Fibroblast of villous mesenchyme (primary cell): ENCODE measurements around the gene HSDL1. TPM values are rescaled to one million over a fixed set of nuclear protein-coding genes. Genes with fewer than 3 reads are reported as not detected.

Source experiments
- DNase-seq: peaks from one replicate; pipeline ENCODE4 v3.0.0-alpha.2; 2010; ENCODE audit warnings: low read depth
- H3K4me3 ChIP-seq: 2 replicates; pipeline ENCODE4 v1.5.1; 2011; ENCODE audit warnings: low read depth, mild to moderate bottlenecking, low read length
- CTCF ChIP-seq: IDR thresholded peaks from 2 replicates; pipeline ENCODE4 v1.5.1; 2012; ENCODE audit warnings: low read depth, mild to moderate bottlenecking, low read length; ENCODE audit not compliant: insufficient read depth
- total RNA-seq: library from RNA; depleted of rRNA; stranded (reverse); fragments of >200 nt; gene quantifications from 2 replicates; pipeline ENCODE4 v1.2.3, GENCODE V29; 2012

HSDL1 gene
- total RNA-seq, 1 donor: 29.8 TPM

DNA sequence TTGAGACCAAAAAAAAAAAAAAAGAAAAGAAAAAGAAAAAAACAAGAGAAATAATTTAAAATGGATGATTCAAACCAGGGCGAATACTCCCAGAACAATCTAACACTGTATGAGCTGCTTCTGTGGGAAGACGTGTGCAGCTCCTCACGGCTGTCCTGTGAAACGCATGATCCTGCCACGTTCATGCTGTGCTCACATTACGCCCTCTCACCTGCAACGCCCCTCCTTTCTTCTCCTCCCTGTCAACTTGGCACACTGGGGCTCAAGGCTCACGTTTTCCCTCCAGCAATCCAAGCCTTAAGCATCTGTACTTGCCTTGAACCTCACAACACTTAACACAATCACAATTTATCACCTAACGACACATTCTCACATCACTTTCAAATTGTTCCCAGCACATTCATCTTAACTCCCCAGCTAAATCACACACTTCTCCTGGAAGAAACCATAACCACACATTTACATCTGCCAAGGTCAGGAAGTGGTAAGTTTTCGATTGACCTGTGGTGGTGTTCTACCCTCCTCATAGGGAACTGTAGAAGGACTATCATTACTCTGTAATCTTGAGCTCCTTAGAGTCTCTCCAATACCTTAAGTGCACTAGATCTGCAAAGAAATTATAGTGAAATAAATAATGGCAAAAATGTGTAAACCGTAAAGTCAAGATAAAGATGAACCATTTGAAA, 57.4 kb downstream of the HSDL1 start:
- H3K4me3 ChIP-seq: no peak overlapping the region
- TF ChIP-seq CTCF: no peak
- DNase-seq: no peak

DNA sequence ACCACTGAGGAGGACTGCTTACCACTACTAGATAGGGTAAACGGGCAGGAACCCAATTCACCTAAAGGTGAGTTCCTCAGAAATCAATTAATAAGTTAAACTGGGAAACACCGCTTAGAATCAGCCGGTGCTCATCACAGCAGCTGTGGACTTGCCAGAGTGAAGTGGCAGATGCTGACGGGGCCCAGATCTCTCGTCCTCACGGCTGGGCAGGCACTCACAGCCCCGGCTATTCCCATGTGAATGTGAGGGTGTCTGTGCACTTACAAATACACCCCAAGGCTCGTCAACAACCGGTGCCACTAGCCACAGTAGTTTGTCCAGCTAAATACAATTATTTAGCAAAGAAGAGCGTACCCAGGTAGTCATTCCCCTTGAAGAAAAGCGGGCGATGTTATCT, 58.0 kb downstream of the HSDL1 start:
- no peak overlapping the region for H3K4me3 ChIP-seq
- no peak for TF ChIP-seq CTCF
- no peak for DNase-seq

DNA sequence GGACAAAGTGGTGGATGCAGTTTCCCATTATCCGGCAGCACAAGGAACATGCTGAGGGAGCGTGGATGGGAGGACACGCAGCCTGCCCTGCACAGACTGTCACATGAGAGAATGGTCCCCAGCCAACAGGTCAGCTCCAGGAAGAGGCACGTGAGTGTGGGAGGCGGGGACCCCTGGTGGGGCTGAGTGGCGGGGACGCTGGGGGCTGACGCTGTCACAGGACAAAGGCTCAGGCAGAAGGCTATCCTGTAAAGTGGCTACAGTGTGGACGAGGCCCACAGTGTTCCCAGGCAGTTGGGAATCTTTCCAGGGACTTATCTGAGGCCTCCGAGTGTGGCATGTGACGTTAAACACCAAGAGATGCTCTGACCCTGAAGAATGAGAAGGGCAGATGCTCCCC, 58.6 kb downstream of the HSDL1 start:
- no peak for DNase-seq
- H3K4me3 ChIP-seq: no peak overlapping the region
- no peak for TF ChIP-seq CTCF

DNA sequence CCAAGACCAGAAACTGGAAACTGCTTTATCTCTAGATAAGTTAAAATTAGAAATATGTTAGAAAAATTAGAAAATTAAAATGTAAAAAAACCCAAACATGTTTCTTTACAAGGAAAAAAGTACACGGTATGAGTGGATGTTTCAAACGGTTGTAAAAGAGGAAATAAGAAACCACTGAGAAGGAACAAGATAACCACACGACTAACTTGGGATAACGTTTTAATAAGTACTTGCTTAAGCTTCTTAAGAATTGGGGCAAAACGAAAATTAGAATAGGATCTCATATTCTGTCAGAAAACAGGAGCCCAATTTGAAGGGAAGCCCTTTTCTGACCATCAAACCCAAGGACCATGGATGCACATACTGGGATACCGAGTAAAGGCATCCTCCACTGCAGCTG, 59.2 kb downstream of the HSDL1 start:
- no peak overlapping the region for H3K4me3 ChIP-seq
- DNase-seq: no peak
- no peak for TF ChIP-seq CTCF

GRCh38 chr16:84085271-84085667, 59.7 kb downstream of the HSDL1 start:
- no peak overlapping the region for H3K4me3 ChIP-seq
- DNase-seq: no peak
- TF ChIP-seq CTCF: no peak

DNA sequence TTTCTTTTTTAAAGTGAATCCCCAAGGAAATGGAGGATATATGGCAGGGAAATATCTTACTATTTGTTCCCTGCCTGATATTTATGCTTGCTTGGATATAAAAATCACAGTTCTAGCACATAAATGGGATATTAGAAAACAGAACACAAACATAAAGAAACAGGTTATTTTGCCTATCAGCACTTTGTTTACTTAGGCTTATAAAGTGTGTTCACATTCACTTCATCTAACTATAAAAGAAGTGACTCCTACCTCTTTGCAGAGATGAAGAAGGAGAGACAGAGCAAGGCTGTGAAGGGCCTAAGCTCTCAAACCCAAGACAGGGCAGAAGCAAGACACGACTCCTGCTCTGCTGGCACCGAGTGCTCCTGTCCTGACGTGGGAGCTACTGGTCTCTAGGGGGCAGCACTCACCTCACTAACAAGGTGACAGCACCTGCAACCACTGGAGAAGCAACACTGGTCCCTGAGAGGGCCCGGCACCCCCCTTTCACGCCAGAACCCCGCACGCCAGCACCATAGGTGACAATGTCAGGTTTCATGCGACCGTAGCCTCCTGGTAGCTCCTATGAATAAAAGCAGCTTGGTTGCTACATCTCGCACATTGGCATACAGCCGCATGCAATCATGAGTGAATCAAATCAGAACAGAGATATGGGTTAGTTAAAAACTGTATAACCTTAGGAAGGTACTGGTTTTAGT, 60.3 kb downstream of the HSDL1 start:
- H3K4me3 ChIP-seq: no peak overlapping the region
- peak; percentile 70 for DNase-seq
- TF ChIP-seq CTCF: peak; percentile 86
